ENCODE measurements around the gene SYT3.

Gene SYT3

DNA sequence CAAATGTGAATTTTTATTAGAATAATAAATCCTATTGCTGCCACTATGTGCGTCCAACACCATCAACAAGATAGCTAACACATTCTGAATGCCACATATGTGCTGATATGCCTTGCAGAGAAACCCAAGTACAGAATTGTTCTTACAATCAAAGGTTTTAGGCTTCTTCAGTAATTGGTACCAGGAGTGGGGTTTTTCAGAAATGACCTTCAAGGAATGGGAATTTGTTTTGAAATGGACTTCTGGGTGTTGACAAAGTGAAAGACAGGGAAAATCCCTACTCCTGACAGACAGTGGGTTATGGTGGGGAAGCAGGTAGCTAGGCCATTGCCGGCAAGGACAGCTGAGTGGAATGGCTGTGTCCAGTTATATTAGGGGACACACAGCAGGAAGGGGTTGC lies 5.7 kb downstream of the SYT3 start:
- Histone ChIP-seq H3K4me2 (ENCODE audit: low read length) (no peak overlapping the region), H3K4me3 (ENCODE audit: low read depth, low read length) (no peak overlapping the region), H3K36me3 (ENCODE audit: control insufficient read depth, insufficient read depth, low read length) (no peaks in the 10 kb centered on the region), H3K27ac (no peak overlapping the region), H3K27me3 (ENCODE audit: control insufficient read depth, insufficient read depth, low read length) (no peaks in the 10 kb centered on the region), H3K4me1 (no peaks in the 10 kb centered on the region), H3K79me2 (no peaks in the 10 kb centered on the region), H3K9ac (no peak overlapping the region), H2AFZ (no peak overlapping the region), H3K9me3 (ENCODE audit: control insufficient read depth, low read length) (no peaks in the 10 kb centered on the region)
- TF ChIP-seq, protein P1, sequence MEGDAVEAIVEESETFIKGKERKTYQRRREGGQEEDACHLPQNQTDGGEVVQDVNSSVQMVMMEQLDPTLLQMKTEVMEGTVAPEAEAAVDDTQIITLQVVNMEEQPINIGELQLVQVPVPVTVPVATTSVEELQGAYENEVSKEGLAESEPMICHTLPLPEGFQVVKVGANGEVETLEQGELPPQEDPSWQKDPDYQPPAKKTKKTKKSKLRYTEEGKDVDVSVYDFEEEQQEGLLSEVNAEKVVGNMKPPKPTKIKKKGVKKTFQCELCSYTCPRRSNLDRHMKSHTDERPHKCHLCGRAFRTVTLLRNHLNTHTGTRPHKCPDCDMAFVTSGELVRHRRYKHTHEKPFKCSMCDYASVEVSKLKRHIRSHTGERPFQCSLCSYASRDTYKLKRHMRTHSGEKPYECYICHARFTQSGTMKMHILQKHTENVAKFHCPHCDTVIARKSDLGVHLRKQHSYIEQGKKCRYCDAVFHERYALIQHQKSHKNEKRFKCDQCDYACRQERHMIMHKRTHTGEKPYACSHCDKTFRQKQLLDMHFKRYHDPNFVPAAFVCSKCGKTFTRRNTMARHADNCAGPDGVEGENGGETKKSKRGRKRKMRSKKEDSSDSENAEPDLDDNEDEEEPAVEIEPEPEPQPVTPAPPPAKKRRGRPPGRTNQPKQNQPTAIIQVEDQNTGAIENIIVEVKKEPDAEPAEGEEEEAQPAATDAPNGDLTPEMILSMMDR (IDR thresholded peaks at IDR 0.05): no peak

DNA sequence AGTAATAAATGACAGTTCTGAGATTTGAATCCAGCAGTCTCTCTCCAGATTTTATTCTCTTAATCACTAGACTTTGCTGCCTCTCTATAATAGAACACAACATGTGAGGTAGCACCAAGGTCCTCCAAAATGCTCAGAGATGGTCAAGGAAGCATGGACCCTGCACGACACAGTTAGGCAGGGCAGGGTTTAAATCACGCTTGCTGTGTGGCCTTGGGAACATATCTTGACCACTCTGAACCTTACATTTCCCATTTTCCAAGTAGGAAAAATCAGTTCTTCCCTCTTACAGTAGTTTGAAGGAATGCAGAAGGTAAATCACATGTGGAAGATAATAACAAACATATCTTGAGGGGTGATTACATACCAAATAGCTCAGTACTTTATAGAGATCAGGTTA lies 6.3 kb downstream of the SYT3 start:
- TF ChIP-seq, protein P1 (IDR thresholded peaks at IDR 0.05): no peak
- no peaks in the 10 kb centered on the region for H3K4me1 ChIP-seq
- no peak overlapping the region for H3K4me2 ChIP-seq (ENCODE audit: low read length)
- no peak overlapping the region for H3K9ac ChIP-seq
- no peak overlapping the region for H2AFZ ChIP-seq
- no peak overlapping the region for H3K27ac ChIP-seq
- H3K79me2 ChIP-seq: no peaks in the 10 kb centered on the region
- H3K27me3 ChIP-seq (ENCODE audit: control insufficient read depth, insufficient read depth, low read length): no peaks in the 10 kb centered on the region
- no peak overlapping the region for H3K4me3 ChIP-seq (ENCODE audit: low read depth, low read length)
- H3K36me3 ChIP-seq (ENCODE audit: control insufficient read depth, insufficient read depth, low read length): no peaks in the 10 kb centered on the region
- H3K9me3 ChIP-seq (ENCODE audit: control insufficient read depth, low read length): no peaks in the 10 kb centered on the region

DNA sequence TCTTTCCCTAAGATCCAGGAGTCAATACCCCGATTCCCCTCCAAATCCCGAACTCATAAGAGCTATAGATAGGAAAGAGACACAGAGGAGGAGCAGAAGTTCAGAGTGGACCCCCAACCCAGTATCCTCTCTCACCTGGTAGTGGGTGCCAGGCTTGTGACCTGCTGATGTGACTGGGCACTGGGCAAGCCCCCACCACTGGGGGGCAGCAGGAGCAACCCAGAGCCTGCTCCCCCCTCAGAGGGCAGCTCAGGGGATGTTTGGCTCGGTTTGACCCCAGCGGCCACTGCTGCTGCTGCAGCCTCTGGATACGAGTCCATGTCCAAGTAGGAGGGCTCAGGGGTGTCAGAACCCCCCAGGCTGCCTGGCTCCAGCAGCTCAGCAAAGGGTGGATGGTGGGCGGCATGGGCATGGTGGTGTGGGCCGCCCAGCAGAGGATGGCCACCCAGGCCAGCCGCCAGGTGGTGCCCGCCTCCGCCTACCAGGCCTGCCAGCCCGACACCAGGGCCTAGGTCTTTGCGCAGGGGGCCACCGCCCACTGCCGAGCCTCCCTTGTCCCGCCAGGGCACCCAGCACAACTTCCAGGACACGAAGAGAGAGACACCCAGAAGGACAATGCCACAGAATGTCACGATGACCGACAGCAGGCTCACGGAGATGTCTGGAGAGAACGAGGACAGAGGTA lies 7.4 kb downstream of the SYT3 start:
- no peak overlapping the region for H3K27ac ChIP-seq
- H3K9me3 ChIP-seq (ENCODE audit: control insufficient read depth, low read length): no peaks in the 10 kb centered on the region
- H3K36me3 ChIP-seq (ENCODE audit: control insufficient read depth, insufficient read depth, low read length): no peaks in the 10 kb centered on the region
- no peak overlapping the region for H2AFZ ChIP-seq
- H3K4me3 ChIP-seq (ENCODE audit: low read depth, low read length): no peak overlapping the region
- TF ChIP-seq, protein P1 (IDR thresholded peaks at IDR 0.05): no peak
- H3K4me2 ChIP-seq (ENCODE audit: low read length): no peak overlapping the region
- H3K79me2 ChIP-seq: no peaks in the 10 kb centered on the region
- no peak overlapping the region for H3K9ac ChIP-seq
- no peaks in the 10 kb centered on the region for H3K4me1 ChIP-seq
- no peaks in the 10 kb centered on the region for H3K27me3 ChIP-seq (ENCODE audit: control insufficient read depth, insufficient read depth, low read length)

DNA sequence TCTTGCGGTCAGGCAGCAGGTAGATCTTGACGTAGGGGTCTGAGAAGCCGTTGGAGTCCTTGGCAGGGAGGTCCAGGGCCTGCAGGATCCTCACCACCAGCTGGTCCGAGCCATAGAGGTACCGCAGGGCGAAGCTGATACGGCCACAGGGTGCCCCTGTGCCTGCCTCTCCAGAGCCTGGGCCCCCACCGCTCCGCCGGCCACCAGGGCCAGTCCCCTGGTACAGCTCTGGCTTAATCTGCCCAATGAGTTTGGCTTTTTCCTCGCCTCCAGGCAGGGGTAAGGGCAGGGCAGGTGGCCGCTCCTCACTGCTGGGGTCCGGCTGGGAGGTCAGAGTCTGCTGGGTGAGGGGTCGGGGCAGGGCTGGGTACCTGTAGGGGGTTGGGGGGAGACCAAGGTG lies 9.9 kb downstream of the SYT3 start:
- no peak overlapping the region for H3K27ac ChIP-seq
- H3K36me3 ChIP-seq (ENCODE audit: control insufficient read depth, insufficient read depth, low read length): no peaks in the 10 kb centered on the region
- H2AFZ ChIP-seq: no peak overlapping the region
- no peaks in the 10 kb centered on the region for H3K4me1 ChIP-seq
- no peak overlapping the region for H3K4me2 ChIP-seq (ENCODE audit: low read length)
- no peak overlapping the region for H3K4me3 ChIP-seq (ENCODE audit: low read depth, low read length)
- TF ChIP-seq, protein P1 (IDR thresholded peaks at IDR 0.05): no peak
- no peak overlapping the region for H3K9ac ChIP-seq
- no peaks in the 10 kb centered on the region for H3K79me2 ChIP-seq
- no peaks in the 10 kb centered on the region for H3K9me3 ChIP-seq (ENCODE audit: control insufficient read depth, low read length)
- no peaks in the 10 kb centered on the region for H3K27me3 ChIP-seq (ENCODE audit: control insufficient read depth, insufficient read depth, low read length)

DNA sequence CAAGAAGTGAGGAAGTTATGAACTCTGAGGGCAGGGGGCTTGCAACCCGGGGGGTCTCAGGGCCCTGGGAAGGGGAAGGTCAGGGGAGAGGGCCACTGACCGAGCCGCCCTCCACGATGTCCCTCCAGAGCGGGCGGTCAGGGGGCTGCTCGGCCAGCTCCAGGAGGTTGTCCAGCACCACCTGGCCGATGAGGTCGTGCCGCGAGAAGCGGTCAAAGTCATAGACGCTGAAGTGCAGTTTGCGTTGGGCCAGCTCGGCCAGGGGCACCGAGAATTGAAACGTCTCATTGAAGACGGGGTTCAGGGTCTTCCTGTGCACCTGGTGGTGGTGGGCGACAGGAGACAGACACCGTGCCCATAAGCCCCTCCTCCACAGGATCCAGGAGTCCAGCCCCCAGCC lies 10.5 kb downstream of the SYT3 start:
- Histone ChIP-seq H3K79me2 (no peaks in the 10 kb centered on the region), H3K4me2 (ENCODE audit: low read length) (no peak overlapping the region), H3K36me3 (ENCODE audit: control insufficient read depth, insufficient read depth, low read length) (no peaks in the 10 kb centered on the region), H2AFZ (no peak overlapping the region), H3K27me3 (ENCODE audit: control insufficient read depth, insufficient read depth, low read length) (no peaks in the 10 kb centered on the region), H3K9ac (no peak overlapping the region), H3K4me1 (no peaks in the 10 kb centered on the region), H3K4me3 (ENCODE audit: low read depth, low read length) (no peak overlapping the region), H3K27ac (no peak overlapping the region), H3K9me3 (ENCODE audit: control insufficient read depth, low read length) (no peaks in the 10 kb centered on the region)
- TF ChIP-seq, protein P1 (IDR thresholded peaks at IDR 0.05): no peak
